HG03565 (cell line): ENCODE results near the gene PDE10A.

Experiments
- ATAC-seq: cut with Tn5 transposase; IDR thresholded peaks from one replicate; pipeline ENCODE4 v1.9.1; 2021; ENCODE audit warnings: mild to moderate bottlenecking, moderate library complexity; ENCODE audit not compliant: unreplicated experiment

PDE10A gene

DNA sequence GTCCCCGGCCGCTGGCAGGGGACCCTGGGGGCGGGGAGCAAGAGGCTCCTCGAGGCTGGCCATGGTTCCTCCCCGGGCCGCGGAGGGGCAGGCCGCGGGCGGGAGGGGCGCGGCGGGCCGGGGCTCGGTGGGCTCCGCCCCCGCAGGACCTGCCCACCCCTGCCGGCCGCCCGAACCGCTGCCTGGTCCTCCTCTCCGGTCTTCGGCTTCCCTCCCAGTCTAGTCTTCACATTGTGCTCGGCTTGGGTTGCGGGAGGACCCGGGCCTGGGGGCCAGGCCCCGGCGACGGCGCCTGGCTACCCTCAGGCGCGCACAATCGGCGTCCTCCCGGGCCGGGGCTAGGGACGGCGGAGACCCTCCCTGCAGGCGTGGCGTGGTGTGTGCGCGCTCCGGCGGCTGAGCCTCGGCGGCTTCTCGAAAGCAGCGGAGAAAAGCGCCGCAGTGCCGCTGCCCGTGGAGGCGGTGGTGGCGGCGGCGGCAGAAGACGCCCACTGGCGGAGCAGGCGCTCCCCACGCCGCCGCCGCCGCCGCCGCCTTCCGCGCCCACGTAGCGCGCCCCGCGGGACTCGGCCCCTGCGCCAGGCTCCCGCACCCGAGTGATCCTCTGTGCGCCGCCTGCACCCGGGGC, at the start of gene PDE10A:
TSS of gene PDE10A (minus strand) at position 493 of the 628 bp plus-strand sequence. CDS start at position 63, 430 bp downstream.
- ATAC-seq: no peak

GRCh38 chr6:165708985-165709576, 46.0 kb upstream of the PDE10A start:
- ATAC-seq: no peak

GRCh38 chr6:165707067-165707853, 44.2 kb upstream of the PDE10A start:
- ATAC-seq: no peak

GRCh38 chr6:165705941-165706340, 42.9 kb upstream of the PDE10A start:
- no peak for ATAC-seq

DNA sequence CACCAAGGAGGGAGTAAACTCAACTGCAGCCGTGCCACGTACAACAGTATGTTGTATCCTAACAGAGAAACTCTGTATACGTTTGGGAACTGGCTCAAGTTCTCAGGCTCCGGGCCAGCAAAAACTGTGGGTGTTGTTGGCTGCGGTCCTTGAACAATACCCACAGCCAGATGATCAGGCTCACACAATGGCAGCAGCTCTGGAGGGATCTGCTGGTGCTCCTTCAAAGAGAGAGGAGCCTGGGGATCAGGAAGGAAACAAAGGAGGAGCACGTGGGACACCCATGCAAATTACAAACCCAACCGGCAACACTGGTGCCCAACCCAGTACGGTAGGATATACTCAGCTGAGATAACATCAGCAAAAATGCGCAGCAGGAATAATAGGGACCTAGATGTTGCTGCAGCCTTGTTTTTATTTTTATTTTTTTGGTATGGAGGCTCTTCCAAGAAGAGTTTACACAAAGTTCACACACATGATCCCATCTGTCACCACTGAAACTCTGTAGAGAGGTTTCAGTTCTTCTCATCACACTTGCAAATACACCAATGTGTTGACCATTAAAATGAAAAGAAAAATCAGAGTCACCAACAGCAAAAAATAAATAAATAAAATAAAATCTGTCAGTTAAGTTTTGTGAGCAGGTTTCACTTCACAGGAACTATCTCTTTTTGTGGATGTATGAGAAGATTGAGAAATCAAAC, 41.2 kb upstream of the PDE10A start:
- no peak for ATAC-seq

DNA sequence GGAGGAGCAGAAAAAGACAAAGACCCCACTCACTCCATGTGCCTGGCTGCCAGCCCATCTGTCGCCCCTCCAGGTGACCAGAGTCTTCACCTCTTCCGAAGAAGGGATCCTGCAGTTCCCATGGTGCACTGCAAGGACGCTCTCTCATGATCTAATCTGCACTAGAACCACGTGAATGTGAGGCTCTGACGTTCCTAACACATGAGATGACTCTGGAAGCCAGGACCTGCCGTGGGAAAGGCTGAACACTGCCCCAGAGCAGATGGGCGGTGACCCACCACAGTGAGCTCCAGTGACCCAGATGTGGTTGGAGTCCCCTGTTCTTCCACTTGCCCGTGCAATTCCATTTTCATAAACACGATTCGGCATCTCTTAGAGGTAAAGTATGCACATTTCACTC, 39.6 kb upstream of the PDE10A start:
- ATAC-seq: no peak

GRCh38 chr6:165701564-165702354, 38.7 kb upstream of the PDE10A start:
- ATAC-seq: peak; percentile 39

- no peak for ATAC-seq
Observed at GRCh38 chr6:165701005-165701404, 38.0 kb upstream of the PDE10A start.

DNA sequence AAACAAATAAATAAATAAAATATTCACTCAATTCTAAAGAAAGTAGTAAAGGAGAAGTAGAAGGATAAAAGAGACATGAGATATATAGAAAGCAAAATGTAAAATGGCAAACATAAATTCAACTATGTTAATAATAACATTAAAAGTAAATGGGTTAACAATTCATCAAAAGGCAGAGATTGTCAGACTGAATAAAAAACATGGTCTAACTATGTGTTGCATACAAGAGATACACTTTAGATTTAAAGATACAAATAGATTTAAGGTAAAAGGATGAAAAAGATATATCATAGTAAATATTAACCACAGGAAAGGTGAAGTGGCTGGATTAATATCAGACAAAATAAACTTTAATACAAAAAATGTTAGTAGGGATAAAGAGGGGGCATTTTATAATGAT, 35.8 kb upstream of the PDE10A start:
- no peak for ATAC-seq

DNA sequence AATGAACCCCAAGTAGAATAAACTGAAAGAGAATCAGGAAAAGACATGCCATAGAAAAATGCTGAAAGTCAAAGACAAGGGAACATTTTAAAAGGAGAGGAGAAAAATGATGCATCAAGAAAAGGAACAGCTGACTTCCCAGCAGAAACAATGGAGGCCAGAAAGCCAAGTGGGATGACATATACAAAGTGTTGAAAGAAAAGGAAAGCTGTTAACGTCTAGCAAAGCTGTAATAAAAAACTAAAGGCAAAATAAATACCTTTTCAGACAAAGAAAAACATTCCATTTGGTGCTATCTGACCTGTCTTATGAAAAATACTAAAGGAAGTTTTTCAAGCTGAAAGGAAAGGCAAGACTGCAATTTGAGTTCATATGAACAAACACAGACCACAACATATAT, 34.1 kb upstream of the PDE10A start:
- no peak for ATAC-seq

DNA sequence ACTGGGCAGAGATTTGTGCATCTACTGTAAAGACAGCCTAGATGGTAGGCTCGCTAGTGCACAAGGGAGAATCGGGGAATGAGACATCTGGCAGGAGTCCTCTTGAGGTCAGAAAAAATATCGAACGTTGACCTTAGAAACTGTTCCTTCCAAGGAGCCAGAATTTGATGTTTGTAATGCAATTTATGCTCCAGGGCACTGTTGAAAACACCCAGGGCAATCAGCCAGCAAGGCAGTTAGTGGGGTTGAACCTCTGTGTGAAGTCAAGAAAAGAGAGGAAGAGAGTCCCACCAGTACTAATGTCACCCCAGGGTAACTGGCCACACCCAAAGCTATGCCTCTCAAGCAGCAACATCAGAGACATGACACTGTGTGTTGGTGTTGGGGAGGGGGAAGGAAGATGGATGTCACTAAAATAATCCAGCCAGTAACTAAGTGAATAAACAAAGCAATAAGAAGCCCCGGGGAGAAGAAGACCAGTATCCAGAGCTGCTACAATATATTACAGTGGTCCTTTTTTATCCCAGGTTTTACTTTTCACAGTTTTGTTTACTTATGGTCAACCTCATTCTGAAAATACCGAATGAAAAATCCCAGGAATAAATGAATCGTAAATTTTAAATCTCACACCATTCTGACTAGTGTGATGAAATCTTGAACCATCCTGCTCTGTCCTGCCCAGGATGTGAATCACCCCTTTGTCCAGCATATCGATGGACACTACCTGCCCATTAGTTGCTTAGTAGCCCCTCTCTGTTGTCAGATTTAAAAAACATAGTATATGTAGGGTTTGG, 32.9 kb upstream of the PDE10A start:
- no peak for ATAC-seq

DNA sequence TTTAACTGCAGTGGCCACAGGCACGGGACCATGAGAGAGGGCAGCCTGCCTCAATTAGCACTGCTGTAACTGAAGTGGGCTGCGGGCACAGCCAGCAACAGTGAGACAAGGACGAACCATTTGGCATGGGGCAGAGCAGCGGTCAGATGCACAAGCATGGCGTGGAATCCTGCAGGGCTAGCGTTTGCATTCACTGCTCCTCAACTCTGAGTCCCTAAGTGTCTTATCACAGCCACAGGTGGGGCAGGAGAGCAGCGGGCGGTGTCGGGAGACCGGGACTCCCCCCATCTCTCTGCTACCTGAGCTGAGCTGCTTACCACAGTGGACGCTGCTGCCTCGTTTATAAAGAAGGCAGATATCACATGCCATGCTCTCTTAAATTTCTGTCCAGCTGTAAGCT, 31.3 kb upstream of the PDE10A start:
- ATAC-seq: no peak

GRCh38 chr6:165692106-165692653, 29.1 kb upstream of the PDE10A start:
- ATAC-seq: no peak

DNA sequence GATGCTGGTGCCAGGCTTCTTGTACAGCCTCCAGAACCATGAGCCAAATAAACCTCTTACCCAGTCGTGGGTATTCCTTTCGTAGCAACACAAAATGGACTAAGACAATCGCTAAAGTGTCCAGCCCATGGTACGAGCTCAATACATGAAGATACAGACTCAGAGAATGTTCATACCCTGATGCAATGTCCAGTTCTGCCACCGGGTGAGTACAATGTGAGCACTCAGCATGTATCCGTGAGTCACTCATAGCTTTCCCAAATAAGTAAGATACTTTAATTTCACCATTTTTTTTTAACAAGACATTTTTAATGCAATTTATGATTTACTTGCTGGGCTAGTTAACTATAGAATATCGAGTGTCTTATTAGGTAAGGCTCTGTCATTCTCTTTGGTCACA, 26.7 kb upstream of the PDE10A start:
- ATAC-seq: no peak

DNA sequence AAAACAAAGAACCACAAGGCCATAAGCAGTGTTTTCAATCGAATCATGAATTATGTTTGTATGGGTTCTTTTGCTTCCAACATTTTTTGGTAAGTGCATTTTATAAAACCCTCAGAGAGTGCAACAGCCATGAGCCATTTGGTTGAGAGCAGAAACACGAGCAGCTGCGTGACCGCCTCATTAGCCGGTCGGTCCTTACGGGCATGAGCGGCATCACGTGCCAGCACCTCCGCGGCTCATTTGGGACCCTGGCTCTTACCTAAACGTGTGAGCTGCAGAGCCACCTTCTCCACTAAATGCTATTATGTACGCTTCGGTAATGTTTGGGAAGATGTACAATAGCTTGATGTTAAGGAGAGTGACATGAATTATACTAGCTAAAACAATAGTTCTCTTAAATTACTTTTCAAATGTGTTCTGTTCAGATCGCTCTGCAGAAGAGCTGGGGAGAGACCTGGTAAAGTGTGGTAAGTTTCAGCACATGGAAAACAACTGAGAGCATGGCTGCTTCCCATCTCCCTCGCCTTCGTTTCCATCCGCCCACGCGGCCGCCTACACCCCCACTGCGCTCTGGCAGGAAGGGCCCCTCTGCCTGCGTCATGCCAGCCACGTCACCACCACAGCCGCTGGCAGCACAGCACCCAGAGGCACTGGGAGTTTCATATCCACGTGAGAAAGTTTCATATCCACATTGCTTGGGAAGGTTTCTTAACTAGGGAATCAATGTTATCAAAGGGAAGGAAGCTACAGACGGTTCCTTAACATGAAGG, 23.7 kb upstream of the PDE10A start:
- no peak for ATAC-seq

DNA sequence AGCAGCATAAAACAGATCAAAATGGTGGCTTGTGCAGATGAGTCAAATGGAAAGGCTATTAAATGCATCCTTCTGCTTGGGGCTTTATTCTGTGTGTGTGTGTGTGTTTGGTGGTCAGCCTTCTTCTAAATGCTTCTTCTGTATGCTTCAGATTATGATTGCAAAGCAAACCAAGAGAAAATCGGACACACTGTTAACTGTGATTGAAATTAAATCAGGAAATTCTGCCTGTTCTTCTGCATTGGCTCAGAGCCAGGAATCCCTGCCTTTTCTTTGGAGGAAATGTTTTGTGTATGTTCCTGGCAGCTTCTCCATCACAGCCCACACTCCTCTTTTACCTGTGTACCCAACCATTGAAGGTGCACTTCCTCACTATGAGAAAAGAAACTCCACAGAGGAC, 22.3 kb upstream of the PDE10A start:
- ATAC-seq: no peak

- ATAC-seq: no peak
Observed at GRCh38 chr6:165684333-165684732, 21.3 kb upstream of the PDE10A start.

DNA sequence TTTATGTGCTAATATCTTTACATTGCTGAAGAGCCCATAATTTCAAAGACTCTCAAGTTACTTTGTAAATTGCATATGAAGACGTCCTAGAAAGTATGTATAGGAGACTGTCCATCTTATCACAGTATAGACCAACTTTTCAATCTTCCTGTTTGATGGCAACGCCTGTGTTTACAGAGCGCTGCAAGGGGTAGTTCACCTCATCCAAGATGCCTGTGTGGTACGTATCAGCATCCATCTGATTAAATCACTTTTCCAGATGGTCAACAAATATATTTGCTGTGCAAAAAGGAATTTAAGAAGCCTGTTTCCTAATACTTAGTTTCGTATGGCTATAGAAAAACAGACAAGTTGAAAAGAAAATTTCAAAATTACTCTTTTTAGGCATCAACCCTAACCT, 17.9 kb upstream of the PDE10A start:
- no peak for ATAC-seq

DNA sequence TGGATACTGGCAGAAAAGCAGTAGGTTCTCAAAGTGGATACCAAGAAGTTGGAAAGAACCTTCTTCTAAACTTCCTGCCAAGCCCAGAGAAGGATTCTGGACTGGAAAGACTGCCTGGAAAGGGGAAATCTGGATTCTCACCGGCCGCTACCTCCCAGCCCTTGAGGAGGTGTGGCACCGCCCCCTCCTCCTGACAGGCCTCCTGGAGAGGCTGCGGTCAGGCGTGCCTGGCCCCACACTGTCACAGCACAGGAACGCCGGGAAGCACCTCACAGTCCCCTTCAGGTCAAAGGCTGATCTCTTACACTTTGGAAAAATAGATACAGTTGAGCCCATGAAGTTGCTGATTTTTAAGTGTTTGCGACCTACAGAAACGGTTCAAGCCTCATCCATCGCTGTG, 16.3 kb upstream of the PDE10A start:
- no peak for ATAC-seq
